Uterus (tissue), 2 donors: ENCODE results near the gene THAP4.

Experiments used
- POLR2A ChIP-seq, 2 donors: fragments of 450-650 bp; IDR thresholded peaks; one replicate each; pipeline ENCODE4 v1.6.1; 2016; ENCODE audit warnings: antibody characterized with exemption in 2 of 2, mild to moderate bottlenecking in 1 of 2, moderate library complexity in 1 of 2
- TF ChIP-seq, protein P1 (sequence below), 4 experiments: fragments of 200-600 bp in 2 of 4; fragments of 450-650 bp in 2 of 4; sonication (generic) in 2 of 4; IDR thresholded peaks; one replicate each; pipeline ENCODE4 v1.5.1; 2016 to 2019; ENCODE audit warnings: antibody characterized with exemption in 4 of 4, mild to moderate bottlenecking in 2 of 4, moderate library complexity in 1 of 4

GRCh38 chr2:241563981-241564595, 72.9 kb downstream of the THAP4 start:
- TF ChIP-seq, protein P1, sequence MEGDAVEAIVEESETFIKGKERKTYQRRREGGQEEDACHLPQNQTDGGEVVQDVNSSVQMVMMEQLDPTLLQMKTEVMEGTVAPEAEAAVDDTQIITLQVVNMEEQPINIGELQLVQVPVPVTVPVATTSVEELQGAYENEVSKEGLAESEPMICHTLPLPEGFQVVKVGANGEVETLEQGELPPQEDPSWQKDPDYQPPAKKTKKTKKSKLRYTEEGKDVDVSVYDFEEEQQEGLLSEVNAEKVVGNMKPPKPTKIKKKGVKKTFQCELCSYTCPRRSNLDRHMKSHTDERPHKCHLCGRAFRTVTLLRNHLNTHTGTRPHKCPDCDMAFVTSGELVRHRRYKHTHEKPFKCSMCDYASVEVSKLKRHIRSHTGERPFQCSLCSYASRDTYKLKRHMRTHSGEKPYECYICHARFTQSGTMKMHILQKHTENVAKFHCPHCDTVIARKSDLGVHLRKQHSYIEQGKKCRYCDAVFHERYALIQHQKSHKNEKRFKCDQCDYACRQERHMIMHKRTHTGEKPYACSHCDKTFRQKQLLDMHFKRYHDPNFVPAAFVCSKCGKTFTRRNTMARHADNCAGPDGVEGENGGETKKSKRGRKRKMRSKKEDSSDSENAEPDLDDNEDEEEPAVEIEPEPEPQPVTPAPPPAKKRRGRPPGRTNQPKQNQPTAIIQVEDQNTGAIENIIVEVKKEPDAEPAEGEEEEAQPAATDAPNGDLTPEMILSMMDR (IDR thresholded peaks at IDR 0.05), result no peak
- no peak for TF ChIP-seq POLR2A (IDR thresholded peaks at IDR 0.05)
